Activated effector memory CD4-positive, alpha-beta T cell treated with Interleukin-2 at 50 U/mL for 16 hours (primary cell): ENCODE results near the gene RAX2.
A peak's percentile ranks its signal among the peaks of the same experiment; 100 is the strongest.
"Not testable (repeated sequence)": the region's sequence is repeated elsewhere in the genome, so short reads cannot be mapped to it uniquely, and the experiment has no call there.

ENCODE experiments used
- DNase-seq: peaks from one replicate; pipeline ENCODE4 v3.0.0-alpha.2; 2020

The RAX2 gene

GRCh38 chr19:3775831-3776230, 3.8 kb upstream of the RAX2 start:
- no peak for DNase-seq

DNA sequence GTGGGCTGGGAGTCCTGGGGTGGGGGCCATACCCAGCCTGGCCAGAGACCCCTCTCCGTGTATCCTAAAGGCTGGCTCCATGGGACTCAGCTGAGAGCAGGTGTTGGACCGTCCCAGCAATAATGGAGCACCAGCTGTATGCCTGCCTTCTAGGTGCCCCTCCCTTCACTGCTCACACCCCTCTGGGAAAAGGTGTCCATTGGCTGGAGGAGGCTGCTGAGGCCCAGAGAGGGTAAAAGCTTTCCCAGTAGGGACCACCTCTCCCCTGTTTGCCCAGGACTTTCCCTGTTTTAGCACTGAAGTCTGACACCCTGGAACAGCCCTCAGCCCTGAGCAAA, 3.3 kb upstream of the RAX2 start:
- DNase-seq = no peak

DNA sequence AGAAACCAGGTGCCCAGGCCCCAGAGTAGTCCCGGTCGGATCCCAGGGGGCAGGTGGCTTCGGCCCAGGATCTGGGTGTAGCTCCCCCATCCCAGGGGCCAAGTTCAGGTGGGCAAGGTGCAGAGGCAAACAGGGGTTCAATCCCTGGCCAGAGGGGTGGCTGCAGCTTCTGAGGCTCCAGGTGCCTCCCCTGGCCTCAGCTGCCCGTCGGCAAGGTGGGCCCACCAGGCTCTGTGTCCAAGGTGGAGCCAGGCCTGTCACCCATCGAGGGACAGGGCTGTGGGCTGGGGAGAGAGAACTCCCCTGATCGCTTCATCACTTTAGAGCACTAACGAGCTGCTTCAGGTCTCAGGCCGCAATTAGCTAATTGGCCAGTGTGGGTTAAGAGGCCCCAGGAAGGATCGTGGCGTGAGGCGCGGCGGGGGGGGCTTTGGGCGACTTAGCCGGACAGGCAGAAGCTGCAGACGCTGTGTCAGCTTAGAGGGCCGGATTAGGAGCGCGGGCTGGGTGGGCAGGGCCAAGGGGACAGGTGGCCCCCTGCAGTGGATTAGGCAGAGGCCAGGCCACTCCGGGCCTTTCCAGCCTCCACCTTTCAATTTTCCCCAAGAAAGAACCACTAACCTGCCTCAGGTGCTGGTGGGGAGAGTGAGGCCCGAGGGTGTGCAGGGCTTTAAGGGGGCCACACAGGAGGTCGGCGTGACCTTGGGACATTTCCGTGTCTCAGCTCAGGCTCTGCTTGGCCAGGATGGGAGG, 2.8 kb upstream of the RAX2 start:
- no peak for DNase-seq

GRCh38 chr19:3773814-3774515, 1.9 kb upstream of the RAX2 start:
- DNase-seq = no peak

- DNase-seq = no peak
Observed at GRCh38 chr19:3771000-3771905, 775 bp downstream of the RAX2 start.

GRCh38 chr19:3770136-3770999, 1.7 kb downstream of the RAX2 start:
- no peak for DNase-seq

- no peak for DNase-seq
Observed at GRCh38 chr19:3769494-3769893, 2.5 kb downstream of the RAX2 start.

DNA sequence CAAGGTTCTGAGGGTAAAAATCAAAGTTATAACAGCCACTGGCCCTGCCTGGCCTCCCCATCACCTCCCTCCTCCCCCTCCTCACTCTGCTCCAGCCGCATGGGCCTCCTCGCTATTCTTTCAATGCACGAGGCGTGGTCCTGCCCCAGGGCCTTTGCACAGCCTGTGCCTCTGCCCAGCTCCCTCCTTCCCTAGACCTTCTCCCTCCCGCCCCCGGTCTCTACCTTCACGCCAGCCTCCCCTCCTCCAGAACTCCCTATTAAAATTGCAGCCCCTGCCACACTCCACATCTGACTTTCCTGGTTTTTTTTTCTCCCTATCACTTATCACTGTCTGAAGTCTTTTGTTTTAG, 3.3 kb downstream of the RAX2 start:
- DNase-seq = no peak

- DNase-seq = no peak
Observed at GRCh38 chr19:3768015-3768747, 3.8 kb downstream of the RAX2 start.

DNA sequence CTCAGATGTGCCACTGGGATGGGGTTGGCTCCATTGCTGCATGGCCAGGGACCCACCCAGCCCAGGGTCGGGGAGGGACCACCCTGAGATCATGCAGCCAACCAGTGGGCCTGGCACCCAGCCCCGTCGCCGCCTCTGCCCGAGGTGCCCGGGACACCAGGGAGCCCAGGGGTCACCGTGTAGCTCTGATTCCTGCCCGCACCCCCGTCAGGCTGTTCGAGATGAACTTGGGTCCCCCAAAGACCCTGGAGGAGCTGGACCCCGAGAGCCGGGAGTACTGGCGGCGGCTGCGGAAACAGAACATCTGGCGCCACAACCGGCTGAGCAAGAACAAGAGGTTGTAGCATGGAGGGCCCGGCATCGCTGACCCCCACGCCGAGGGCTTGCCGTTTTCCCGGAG, 5.0 kb downstream of the RAX2 start:
- DNase-seq = no peak

- no peak for DNase-seq
Observed at GRCh38 chr19:3766520-3766919, 5.5 kb downstream of the RAX2 start.

DNA sequence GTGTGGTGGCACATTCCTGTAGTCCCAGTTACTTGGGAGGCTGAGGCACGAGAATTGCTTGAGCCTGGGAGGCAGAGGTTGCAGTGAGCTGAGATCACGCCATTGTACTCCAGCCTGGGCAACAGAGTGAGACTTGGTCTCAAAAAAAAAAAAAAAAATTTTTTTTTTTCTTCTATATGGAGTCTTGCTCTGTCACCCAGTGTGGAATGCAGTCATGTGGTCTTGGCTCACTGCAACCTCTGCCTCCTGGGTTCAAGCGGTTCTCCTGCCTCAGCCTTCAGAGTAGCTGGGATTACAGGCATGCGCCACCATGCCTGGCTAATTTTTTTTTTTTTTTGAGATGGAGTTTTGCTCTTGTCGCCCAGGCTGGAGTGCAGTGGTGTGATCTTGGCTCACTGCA, 6.3 kb downstream of the RAX2 start:
- not testable (repeated sequence) for DNase-seq

DNA sequence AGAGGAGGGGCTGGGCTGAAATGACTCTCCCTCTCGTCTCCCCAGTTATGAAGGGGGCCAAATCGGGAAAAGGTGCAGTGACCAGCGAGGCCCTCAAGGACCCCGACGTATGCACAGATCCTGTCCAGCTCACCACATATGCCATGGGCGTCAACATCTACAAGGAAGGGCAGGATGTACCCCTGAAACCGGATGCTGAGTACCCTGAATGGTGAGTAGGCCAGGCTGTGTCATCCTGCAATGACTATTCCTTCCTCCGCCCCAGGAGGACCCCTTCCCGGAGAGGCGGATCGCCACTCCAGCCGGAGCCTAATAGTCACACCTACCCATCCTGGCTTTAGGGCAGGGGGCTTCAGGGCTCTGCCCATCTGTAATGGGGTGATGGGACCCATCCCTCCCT, 6.9 kb downstream of the RAX2 start:
- DNase-seq = no peak

GRCh38 chr19:3762501-3763459, 9.2 kb downstream of the RAX2 start, which contains the start of gene MRPL54:
MRPL54 (plus strand) TSS chr19:3762682; CDS start chr19:3762701, 19 bp downstream.
- peak; percentile 99 for DNase-seq

DNA sequence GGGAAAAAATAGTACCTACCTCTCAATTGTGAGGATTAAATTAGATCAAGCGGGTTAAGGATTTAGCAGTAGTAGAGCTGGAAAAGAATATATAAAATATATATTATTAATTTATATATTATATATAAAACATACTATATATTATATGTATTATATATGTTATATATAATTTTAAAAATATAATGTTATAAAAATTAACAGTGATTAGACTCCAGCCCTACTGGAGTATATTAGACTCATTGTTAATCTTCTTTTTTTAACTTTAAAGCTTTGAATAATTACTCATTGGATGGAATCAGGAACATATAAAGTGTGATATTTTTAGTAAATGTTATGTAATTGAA, 9.9 kb downstream of the RAX2 start:
- no peak for DNase-seq

GRCh38 chr19:3761382-3762129, 10.5 kb downstream of the RAX2 start, which contains the start of gene APBA3:
APBA3 (minus strand) TSS chr19:3761692; CDS start chr19:3760264, 1,428 bp downstream.
- peak; percentile 89 for DNase-seq

DNA sequence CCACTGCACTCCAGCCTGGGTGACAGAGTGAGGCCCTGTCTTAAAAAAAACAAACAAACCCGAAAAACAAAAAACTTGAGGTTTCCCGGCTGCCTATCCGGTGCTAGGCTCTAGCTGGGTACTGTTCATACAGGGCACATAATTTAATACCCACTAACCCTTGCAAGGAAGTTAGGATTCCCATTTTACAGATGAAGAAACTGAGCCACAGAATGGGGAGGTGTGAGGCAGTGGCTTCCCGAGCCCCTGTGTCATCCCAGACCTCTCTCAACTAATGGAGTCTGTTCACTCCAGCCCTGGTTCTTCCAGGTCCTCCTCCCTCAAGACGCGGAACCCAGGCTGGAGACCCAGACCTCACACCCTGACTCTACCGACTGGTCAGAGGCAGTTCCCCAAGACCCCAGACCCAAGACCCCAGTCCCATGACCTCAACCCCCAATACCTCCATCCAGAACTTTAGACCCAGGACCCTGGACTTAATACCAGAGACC, 11.1 kb downstream of the RAX2 start:
- DNase-seq = peak; percentile 19

DNA sequence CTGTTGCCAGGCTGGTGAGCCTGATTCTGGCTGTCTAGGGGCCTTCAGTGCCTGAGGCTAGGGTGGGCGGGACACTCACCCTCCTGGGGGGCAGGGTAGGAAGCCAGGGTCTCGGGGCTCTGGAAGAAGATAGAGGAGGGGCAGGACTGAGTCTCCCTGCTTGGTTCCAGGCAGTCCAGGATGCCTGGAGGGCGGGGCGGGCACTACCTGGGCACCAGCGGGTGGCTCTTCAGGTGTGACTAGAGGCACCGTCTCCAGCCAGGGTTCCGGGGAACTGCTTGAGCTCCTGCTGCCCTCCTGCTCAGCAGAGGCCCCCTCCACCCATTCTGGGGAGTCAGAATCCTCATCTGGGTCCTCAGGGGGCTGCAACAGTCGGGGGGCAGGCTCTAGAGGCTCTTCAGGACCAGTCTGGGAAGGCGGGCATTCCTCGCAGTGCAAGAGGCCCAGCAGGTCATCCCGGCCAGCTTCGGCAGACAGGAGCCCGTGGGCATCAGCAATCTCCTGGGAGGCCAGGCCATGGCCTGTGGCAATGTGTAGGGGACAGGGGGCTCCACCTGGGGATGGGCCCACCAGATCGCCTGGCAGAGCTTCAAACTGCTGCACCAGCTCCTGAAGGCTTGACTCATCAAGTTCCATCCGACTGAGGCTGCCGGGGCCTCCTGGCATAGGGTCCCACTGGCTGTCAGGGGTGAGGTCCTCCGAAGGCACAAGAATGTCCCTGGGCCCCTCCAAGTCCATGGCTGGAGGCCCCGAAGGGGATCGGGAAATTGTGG, 12.4 kb downstream of the RAX2 start:
- DNase-seq = no peak

- not testable (repeated sequence) for DNase-seq
Observed at GRCh38 chr19:3758297-3758696, 13.7 kb downstream of the RAX2 start.
